Ascending aorta (tissue), 2 donors: ENCODE data around the gene SLC27A2. TPM values are rescaled to one million over a fixed set of nuclear protein-coding genes. Genes with fewer than 3 reads are reported as not detected.

Source experiments
- DNase-seq, 2 donors: peaks; one replicate each; pipeline ENCODE4 v3.0.0-alpha.2; 2019; ENCODE audit warnings: low spot score in 2 of 2
- H3K27ac ChIP-seq, 2 donors: fragments of 200-600 bp; sonication (generic); one replicate each; pipeline ENCODE4 v1.5.1; 2016 to 2017; ENCODE audit warnings: mild to moderate bottlenecking in 1 of 2
- H3K27me3 ChIP-seq: fragments of 200-600 bp; sonication (generic); one replicate; pipeline ENCODE4 v1.5.1; 2017
- H3K36me3 ChIP-seq, 2 donors: fragments of 200-600 bp; sonication (generic); one replicate each; pipeline ENCODE4 v1.5.1; 2016
- H3K4me1 ChIP-seq, 2 donors: fragments of 200-600 bp; sonication (generic); one replicate each; pipeline ENCODE4 v1.5.1; 2016 to 2017; ENCODE audit warnings: mild to moderate bottlenecking in 1 of 2
- H3K4me3 ChIP-seq, 2 donors: fragments of 200-600 bp; sonication (generic); one replicate each; pipeline ENCODE4 v1.5.1; 2016 to 2017; ENCODE audit warnings: mild to moderate bottlenecking in 1 of 2
- H3K9me3 ChIP-seq, 2 donors: fragments of 200-600 bp; sonication (generic); one replicate each; pipeline ENCODE4 v1.5.1; 2016
- intact Hi-C: fragments of 100-400 bp; cut with DNase I; formaldehyde crosslinking; loops from one replicate; pipeline ENCODE4 v1.15.1; 2023
- total RNA-seq: library from RNA; depleted of rRNA; stranded (reverse); fragments of >200 nt; gene quantifications from one replicate; pipeline ENCODE4 v1.1.0, GENCODE V29; 2016
- TF ChIP-seq, protein P1 (sequence below), 3 experiments: fragments of 200-600 bp in 2 of 3; fragments of 450-650 bp in 1 of 3; sonication (generic) in 2 of 3; IDR thresholded peaks; one replicate each; pipeline ENCODE4 v1.5.1; 2016 to 2019; ENCODE audit warnings: antibody characterized with exemption in 3 of 3, mild to moderate bottlenecking in 1 of 3, moderate library complexity in 1 of 3

Gene SLC27A2
- total RNA-seq, 1 donor from 2014 or later, result not detected

DNA sequence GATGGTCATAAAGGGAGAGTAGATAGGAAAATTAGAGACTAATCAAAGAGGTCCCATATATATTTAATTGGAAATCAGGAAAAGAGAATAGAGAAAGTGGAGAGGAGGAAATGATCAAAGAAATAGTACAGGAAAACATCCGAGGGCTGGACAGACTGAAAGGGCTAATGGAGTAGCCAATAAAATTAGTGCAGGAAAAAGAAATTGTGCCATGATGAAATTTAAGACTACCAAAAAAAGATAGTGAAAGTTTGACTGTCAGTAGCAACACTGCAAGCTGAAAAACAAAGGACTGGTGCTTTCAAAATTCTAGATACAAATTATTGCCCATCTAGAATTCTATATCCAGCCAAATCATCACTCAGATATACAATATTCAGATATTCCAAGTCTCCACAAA is 36.3 kb downstream of the SLC27A2 start:
- TF ChIP-seq, protein P1, sequence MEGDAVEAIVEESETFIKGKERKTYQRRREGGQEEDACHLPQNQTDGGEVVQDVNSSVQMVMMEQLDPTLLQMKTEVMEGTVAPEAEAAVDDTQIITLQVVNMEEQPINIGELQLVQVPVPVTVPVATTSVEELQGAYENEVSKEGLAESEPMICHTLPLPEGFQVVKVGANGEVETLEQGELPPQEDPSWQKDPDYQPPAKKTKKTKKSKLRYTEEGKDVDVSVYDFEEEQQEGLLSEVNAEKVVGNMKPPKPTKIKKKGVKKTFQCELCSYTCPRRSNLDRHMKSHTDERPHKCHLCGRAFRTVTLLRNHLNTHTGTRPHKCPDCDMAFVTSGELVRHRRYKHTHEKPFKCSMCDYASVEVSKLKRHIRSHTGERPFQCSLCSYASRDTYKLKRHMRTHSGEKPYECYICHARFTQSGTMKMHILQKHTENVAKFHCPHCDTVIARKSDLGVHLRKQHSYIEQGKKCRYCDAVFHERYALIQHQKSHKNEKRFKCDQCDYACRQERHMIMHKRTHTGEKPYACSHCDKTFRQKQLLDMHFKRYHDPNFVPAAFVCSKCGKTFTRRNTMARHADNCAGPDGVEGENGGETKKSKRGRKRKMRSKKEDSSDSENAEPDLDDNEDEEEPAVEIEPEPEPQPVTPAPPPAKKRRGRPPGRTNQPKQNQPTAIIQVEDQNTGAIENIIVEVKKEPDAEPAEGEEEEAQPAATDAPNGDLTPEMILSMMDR (IDR thresholded peaks at IDR 0.05), result no peak

GRCh38 chr15:50218691-50219090 is 36.7 kb downstream of the SLC27A2 start:
- Histone ChIP-seq H3K4me3 (no peak overlapping the region), H3K27ac (no peak overlapping the region), H3K36me3 (no peaks in the 10 kb centered on the region), H3K4me1 (no peaks in the 10 kb centered on the region), H3K9me3 (no peaks in the 10 kb centered on the region), H3K27me3 (no peaks in the 10 kb centered on the region)
- TF ChIP-seq, protein P1 (IDR thresholded peaks at IDR 0.05), result no peak
- no peak for DNase-seq
- intact Hi-C loops, result no loop called here

More for the DNA sequence above, 36.3 kb downstream of the SLC27A2 start:
- no peak for DNase-seq
- no peaks in the 10 kb centered on the region for H3K4me1 ChIP-seq
- intact Hi-C loops, result no loop called here
- H3K36me3 ChIP-seq, result no peaks in the 10 kb centered on the region
- no peaks in the 10 kb centered on the region for H3K9me3 ChIP-seq
- no peak overlapping the region for H3K4me3 ChIP-seq
- H3K27me3 ChIP-seq, result no peaks in the 10 kb centered on the region
- H3K27ac ChIP-seq, result no peak overlapping the region

- no peaks in the 10 kb centered on the region for H3K9me3 ChIP-seq
- H3K27ac ChIP-seq, result no peak overlapping the region
- TF ChIP-seq, protein P1 (IDR thresholded peaks at IDR 0.05), result no peak
- H3K4me3 ChIP-seq, result no peak overlapping the region
- intact Hi-C loops, result no loop called here
- no peaks in the 10 kb centered on the region for H3K27me3 ChIP-seq
- no peaks in the 10 kb centered on the region for H3K36me3 ChIP-seq
- no peak for DNase-seq
- no peaks in the 10 kb centered on the region for H3K4me1 ChIP-seq
These were observed 37.8 kb downstream of the SLC27A2 start for GRCh38 chr15:50219820-50220219.

GRCh38 chr15:50222181-50222580 is 40.2 kb downstream of the SLC27A2 start:
- intact Hi-C loops, result no loop called here
- Histone ChIP-seq H3K27ac (no peak overlapping the region), H3K4me3 (no peak overlapping the region), H3K27me3 (no peaks in the 10 kb centered on the region), H3K4me1 (no peaks in the 10 kb centered on the region), H3K9me3 (no peaks in the 10 kb centered on the region), H3K36me3 (no peaks in the 10 kb centered on the region)
- no peak for DNase-seq
- TF ChIP-seq, protein P1 (IDR thresholded peaks at IDR 0.05), result no peak

DNA sequence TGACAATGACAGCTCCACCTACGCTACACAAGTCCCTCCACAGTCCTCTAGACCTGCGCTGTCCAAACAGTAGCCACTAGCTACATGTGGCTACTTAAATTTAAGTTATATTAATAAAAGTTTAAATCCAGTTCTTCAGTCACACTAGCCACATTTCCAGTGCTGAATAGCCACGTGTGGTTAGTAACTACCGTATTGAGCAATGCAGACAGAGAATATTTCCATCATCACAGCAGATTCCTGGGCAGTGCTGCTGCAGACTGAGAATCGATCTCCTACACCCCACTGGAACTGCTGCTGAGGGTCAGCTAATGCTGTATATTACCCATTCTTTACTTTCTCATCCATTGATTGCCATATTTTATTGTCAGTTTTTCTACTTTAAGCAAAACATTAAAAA is 42.6 kb downstream of the SLC27A2 start:
- Histone ChIP-seq H3K9me3 (no peaks in the 10 kb centered on the region), H3K27ac (no peak overlapping the region), H3K4me1 (no peaks in the 10 kb centered on the region), H3K36me3 (no peaks in the 10 kb centered on the region), H3K27me3 (no peaks in the 10 kb centered on the region), H3K4me3 (no peak overlapping the region)
- intact Hi-C loops, result no loop called here
- TF ChIP-seq, protein P1 (IDR thresholded peaks at IDR 0.05), result no peak
- no peak for DNase-seq

- Histone ChIP-seq H3K4me1 (no peaks in the 10 kb centered on the region), H3K4me3 (no peak overlapping the region), H3K27me3 (no peaks in the 10 kb centered on the region), H3K27ac (no peak overlapping the region), H3K9me3 (no peaks in the 10 kb centered on the region), H3K36me3 (no peaks in the 10 kb centered on the region)
- TF ChIP-seq, protein P1 (IDR thresholded peaks at IDR 0.05), result no peak
- intact Hi-C loops, result no loop called here
- no peak for DNase-seq
These were observed 43.1 kb downstream of the SLC27A2 start for GRCh38 chr15:50225057-50225456.
